Fibroblast of skin of back (primary cell): ENCODE measurements around the gene CATSPERZ. TPM values are rescaled to one million over a fixed set of nuclear protein-coding genes. Genes with fewer than 3 reads are reported as not detected.
A peak's percentile ranks its signal among the peaks of the same experiment; 100 is the strongest.

Experiments used
- DNase-seq: peaks from one replicate; pipeline ENCODE4 v3.0.0-alpha.2; 2013
- polyA plus RNA-seq, 2 experiments: library from polyadenylated mRNA; unstranded; fragments of 120-200 nt; gene quantifications; one replicate each; pipeline ENCODE4 v1.2.1, GENCODE V29; 2013; ENCODE audit not compliant: insufficient read length in 2 of 2

Gene CATSPERZ
- 0.23 TPM for polyA plus RNA-seq (2013, experiment 1 of 2; ENCODE audit: insufficient read length)
- not detected for polyA plus RNA-seq (2013, experiment 2 of 2; ENCODE audit: insufficient read length)

- DNase-seq, result no peak
These were observed at the start of gene CATSPERZ for GRCh38 chr11:64299847-64300648. CATSPERZ (plus strand) TSS chr11:64300358; CDS start chr11:64300411, 53 bp downstream.

GRCh38 chr11:64250415-64251015 is 49.6 kb upstream of the CATSPERZ start:
- DNase-seq, result no peak

- peak; percentile 49 for DNase-seq
These were observed 49.0 kb upstream of the CATSPERZ start, which contains the start of gene PLCB3 for GRCh38 chr11:64251016-64251752. PLCB3 (plus strand) TSS chr11:64251530; CDS start chr11:64251650, 120 bp downstream.

- DNase-seq, result no peak
These were observed 48.5 kb upstream of the CATSPERZ start for GRCh38 chr11:64251753-64252002.

GRCh38 chr11:64252003-64252872 is 47.9 kb upstream of the CATSPERZ start:
- DNase-seq, result peak; percentile 44

- DNase-seq, result no peak
These were observed 47.1 kb upstream of the CATSPERZ start for GRCh38 chr11:64253043-64253442.

- DNase-seq, result peak; percentile 37
These were observed 46.7 kb upstream of the CATSPERZ start for GRCh38 chr11:64253481-64253880.

- DNase-seq, result no peak
These were observed 45.8 kb upstream of the CATSPERZ start for GRCh38 chr11:64254326-64254725.

GRCh38 chr11:64255135-64256128 is 44.7 kb upstream of the CATSPERZ start:
- no peak for DNase-seq

GRCh38 chr11:64256300-64256699 is 43.9 kb upstream of the CATSPERZ start:
- DNase-seq, result no peak

GRCh38 chr11:64258356-64258755 is 41.8 kb upstream of the CATSPERZ start:
- DNase-seq, result no peak

- no peak for DNase-seq
These were observed 41.1 kb upstream of the CATSPERZ start for GRCh38 chr11:64258946-64259532.

GRCh38 chr11:64259533-64260067 is 40.6 kb upstream of the CATSPERZ start:
- no peak for DNase-seq

- DNase-seq, result no peak
These were observed 39.9 kb upstream of the CATSPERZ start for GRCh38 chr11:64260147-64260708.

- no peak for DNase-seq
These were observed 38.5 kb upstream of the CATSPERZ start for GRCh38 chr11:64261556-64262080.

- no peak for DNase-seq
These were observed 37.7 kb upstream of the CATSPERZ start for GRCh38 chr11:64262271-64263002.

GRCh38 chr11:64263021-64263946 is 36.9 kb upstream of the CATSPERZ start:
- DNase-seq, result peak; percentile 36

- no peak for DNase-seq
These were observed 36.2 kb upstream of the CATSPERZ start for GRCh38 chr11:64263947-64264317.
